GM21381 (cell line): ENCODE measurements around the gene TNS3.

Source experiments
- ATAC-seq: cut with Tn5 transposase; IDR thresholded peaks from one replicate; pipeline ENCODE4 v1.9.1; 2021; ENCODE audit warnings: mild to moderate bottlenecking, moderate library complexity; ENCODE audit not compliant: unreplicated experiment

Gene TNS3

DNA sequence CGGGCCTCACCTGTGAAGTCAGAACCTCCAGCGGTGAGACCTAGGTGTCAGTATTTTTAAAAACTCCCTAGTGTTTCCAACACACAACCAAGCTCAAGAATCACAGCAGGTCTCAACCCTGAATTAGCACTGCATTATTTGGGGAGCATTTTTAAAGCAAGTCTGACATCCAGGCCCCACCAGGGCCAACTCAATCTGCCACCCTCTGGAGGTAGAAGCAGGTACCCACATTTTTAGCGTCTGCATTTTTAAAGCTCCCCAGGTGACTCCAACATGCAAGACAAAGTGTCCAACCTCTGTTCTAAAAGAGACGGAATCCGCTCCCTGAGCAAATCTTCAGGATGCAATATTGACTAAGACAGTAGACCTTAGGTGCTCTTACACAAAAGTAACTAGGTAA is 225.7 kb downstream of the TNS3 start:
- no peak for ATAC-seq

DNA sequence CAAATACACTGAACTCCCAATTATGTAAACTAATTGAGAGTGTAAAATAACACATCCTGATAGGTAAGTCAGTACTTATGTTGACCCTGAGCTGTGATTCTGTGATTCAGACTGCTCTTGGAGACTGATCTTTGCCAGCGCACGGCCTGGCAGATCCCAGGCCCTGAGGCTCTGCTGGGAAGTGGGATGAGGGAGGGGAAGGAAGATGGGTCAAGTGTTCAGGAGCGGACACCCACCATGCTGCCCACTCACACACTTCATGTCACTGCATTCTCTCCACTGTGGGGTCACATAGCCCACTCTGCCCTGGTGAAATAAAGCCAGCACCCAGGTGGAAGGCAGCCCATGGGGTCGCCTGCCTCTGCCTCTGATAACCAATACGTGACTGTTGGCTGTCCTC is 226.2 kb downstream of the TNS3 start:
- ATAC-seq = no peak

DNA sequence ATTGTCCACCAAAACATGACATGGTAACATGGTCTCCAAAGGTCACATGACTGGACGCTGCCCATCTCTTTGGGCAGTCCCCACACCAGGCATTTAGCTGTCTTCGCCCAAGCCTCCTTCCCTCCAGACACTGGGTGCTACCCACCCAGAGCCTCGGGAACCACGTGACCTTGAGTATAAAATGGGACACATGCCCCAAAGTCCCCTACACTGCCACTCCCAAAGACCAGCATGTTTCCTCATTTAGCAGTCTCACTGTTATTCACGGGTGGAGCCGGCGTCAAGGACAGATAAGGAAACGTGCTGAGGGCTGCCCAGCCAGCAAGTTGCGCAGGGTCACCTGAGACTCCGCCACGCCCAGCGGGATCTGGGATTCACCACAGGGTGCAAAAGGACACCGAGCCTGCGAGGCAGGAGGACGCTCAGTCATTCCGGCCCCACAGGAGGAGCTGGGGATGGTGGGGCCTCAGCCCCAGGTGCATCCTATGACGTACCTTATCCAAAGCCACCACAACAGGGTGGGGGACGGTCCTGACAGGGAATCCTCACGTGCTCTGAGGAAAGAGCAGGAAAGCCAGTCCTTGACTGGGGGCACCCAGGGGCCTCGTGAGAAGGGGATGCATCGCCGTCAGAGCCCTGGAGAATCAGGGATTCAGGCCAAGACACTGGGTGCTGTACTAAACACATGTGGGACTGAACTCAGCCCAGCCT is 226.9 kb downstream of the TNS3 start:
- no peak for ATAC-seq

DNA sequence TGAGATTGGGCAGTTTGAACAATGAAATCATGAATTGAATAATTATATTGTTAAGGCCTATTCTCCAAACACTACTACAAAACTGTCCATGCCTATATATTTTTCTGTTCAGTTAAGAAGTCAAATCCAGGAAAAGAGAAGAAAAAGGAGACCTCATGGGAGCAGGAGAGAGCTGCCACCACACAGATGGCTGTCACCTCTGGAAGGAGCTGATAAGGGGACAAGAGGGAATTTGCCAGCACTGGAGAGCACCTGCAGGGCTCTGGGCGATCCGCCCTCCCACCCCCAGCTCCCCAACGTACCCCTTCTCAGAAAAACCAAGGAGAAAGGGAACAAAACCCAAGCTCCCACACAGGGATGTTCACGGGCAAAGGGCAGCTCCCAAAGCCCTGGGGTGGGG is 227.8 kb downstream of the TNS3 start:
- ATAC-seq = no peak

DNA sequence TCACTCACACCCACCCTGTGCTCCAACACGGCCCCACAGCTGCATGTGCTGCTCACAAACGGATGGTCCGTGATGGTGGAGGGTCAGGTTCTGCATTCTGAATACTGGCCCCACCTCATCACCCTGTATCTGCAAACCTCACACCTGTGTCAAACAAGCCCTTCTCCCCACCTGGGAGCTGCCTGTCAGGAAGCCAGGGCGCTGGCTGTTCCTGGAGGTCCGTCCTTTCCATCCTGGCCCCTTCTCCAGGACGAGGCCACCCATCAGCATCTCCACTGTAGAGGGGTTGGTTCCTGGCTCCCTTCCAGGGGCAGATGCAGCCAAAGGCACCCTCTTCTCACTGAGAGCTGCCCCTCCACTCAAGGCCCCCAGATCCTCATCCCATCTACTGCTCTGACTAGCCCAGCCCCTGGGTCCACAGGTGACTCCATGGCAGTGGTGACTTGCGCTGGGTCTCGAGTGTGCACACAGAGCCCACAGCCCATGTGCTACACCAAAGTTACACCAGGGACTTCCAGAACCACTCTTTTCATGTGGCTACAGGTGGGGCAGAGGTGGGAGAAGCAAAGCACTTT is 229.4 kb downstream of the TNS3 start:
- no peak for ATAC-seq

DNA sequence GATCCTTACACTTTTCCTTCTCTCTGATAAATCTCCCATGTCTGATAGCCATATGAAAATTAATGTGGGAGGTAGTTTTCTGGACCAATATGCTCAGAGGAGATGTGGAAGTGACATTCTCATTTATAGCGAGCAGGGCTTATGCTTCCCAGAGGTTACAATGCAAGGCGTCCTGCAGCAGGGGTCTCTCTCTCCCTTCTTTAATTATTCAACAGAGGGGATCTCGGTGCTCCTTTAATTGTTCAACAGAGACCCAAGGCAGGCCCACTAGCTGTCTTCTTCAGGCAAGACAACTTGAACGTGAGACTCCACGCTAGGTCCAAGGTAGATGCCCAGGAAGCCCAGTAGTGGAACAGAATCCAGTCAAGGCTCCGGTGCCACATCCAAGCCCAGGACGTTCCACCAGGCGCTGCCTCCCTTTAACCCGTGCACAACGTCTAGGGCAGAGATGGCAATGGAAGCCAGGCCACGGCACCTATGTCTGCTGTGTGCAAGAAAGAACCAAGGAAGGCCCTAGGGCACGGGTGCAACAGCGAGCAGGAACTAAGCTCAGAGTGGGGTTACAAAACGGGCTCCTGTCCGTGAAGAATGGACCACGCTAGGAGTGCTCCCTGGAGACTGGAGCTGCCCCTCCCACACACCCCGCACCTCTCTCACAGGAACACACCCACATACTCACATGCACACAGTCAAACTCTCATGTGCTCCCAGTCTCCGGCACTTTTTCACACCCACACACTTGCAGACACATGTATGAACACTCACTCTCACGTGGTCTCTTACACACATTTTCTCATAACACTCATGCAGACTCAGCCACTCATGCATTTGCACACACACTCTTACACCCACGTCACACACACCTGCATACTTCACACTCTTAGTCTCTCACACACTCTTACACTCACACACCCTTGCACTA is 230.4 kb downstream of the TNS3 start:
- ATAC-seq = no peak

DNA sequence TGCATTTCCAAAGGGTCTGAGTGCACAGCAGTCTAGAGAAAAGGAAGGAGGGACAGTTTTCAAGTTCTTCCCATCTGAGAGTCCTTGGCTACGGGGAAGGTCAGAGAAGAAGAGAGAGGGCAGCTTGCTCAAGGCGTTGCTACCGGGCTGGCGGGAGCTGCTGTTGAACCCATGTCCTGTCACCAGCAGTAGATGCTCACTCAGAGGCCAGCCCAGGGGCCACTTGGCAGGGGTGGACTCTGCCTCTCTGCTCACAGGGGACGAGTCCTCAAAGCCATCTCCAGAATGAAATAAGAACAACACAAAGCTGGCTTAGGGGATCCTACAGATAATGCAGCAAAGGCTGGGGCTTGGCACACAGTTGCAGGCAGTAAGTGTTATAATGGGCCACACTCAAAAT is 231.5 kb downstream of the TNS3 start:
- ATAC-seq = no peak

DNA sequence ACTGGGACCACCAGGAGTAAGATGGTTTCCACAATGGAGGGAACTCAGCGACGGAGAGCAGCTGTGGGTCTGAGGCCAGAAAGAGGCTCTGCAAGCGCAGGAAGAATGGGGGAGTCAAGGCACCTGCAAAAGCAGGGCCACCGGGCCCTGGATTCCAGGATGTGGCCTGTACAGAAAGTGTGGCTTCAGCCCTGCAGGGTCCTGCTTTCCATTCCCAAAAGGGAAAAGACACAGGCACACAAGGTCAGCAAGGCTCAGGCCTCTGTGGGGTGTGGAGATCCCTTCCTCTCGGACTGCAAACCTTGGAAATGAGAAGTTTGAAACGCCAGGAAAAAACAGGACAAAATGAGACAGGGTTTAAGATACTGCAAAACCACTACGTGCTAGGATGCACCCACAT is 232.5 kb downstream of the TNS3 start:
- no peak for ATAC-seq

DNA sequence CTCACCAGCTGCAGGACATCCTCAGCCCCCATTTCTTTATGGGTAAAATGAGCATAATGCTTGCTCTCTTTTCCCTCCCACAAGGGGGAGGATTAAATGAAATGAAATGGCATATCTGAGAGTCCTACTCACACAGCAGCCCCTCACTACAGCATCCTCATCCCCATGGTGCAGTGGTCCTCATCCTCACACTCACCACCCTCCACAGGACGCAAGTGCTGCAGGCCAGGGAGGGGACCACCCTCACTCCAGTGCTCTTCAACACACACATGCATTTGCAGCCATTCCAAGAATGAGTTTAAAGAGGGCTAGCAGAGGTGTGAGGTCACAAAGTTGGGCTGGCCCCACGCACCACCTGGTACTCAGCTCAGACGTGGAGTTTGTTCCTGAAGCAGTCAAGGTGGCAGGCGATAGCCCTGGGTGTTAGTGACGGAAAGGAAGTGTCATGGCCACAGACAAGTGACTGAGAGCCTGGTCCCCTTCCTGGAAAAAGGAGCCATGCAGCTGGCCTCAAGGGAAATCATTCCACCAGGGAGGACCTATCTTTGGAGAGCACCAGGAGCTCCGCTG is 234.0 kb downstream of the TNS3 start:
- no peak for ATAC-seq

DNA sequence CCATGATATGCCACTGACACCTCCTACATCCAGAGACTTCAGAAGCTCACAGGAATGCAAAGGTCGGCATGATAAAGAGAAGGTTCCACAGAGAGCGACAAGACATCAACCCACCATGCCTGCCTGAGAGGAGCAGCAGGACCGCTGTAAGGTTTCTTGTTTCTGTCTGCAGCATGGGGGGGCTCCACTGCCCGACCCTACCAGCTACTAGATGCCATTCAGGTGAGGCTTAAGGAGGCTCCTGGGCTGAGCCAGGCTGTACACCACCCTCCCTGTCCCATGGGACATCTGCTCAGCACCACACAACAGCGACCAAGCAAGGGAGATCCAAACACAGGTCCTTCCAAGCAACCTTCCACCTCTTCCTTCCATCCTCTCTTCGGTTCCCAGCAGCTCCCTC is 234.6 kb downstream of the TNS3 start:
- ATAC-seq = no peak

DNA sequence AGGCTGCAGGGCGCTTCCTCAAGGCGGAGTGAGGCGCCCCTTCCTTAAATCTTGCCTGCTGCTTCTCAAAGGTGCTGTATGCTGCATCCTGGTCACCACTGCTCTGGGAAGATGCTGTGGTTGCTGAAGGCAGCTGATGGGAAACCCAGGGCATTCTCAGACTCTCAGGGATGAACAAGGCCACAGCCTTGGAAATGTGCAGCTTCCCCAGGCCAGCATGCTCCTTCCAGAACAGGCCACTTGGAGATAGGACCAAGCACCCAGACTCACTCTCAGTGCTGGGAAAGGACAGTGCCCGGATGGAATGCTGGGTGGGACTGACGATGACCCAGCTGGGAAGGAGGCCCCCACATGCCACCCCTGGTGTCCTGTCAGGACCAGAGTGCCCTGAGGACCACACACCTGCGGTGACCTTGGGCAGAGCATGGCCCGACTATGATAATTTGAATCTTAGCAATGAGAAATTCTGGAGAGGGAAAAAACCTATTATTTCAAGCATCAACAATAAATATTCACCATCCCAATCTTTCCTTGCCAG is 235.5 kb downstream of the TNS3 start:
- ATAC-seq = no peak

DNA sequence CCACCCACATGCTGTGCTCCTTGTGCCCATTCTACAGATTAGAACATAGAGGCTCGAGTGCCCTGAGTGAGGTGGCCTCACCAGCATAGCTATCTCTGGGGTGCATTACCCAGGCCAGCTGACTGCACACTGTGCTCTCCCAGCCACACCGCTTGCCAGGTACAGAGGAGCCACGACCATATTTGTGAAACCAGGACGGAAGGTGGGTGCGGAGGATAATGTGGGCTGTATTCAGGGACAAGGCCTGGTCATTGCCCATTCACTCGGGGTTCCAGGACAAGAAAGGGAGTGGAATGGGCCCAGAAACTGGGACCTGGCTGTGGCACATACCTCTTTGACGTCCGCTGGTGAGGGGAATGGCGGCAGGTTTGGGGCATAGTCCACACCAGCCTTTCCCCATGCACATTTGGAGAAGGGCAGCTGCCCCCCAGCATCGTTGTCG is 236.0 kb downstream of the TNS3 start:
- ATAC-seq = no peak

DNA sequence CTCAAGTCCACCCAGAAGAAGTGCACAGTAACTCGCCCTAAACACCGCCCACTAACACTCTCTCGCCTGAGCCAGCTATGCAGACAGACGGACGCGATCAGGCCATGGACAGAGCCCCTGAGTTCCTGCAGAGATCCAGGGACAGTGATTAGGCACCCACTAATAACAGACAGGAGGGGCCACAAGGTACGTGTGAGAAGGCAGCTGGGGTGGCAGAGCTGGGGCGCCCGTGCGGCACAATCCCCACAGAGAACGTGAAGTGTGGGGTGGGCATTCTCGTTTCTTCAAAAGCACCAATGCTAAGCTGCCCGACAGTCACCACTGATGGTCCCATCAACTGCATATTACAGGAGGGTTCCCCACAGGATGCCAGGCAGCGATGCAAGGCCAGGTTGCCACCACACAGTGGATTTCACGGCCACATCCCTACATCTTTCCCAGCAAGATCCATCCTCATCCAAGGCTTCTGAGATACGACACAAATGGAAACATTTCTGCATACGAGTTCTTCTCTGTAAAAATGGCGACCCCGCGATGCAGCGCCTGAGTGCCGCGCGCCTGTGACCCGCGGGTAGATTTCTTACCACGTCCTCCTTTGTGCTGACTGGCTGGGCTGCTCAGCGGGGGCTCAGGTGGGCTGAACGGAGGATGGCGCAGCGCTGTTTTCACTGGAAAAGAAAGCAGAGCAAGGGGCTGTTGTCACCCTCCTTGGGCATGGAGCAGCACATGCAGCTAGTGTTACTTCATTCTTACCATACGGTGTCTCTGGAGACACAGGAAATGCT is 237.5 kb downstream of the TNS3 start:
- ATAC-seq = no peak

DNA sequence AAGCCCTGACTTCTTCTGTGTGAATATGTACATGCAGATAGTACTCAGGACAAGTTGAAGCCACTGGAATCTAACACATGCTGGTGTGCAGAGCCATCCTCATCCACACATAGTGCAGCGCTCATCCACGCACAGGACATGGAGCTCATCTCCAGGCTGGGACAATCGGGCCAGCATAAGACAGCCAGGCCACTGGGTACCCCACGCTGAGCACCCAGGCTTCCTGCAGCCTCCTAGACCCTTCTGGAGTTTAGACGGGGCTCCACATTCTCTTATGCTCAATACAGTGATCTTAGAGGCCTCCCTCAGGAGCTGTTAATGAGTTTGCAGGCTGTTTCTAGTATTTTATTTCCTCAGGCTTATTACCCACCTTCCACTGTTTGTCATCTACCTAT is 238.9 kb downstream of the TNS3 start:
- no peak for ATAC-seq

DNA sequence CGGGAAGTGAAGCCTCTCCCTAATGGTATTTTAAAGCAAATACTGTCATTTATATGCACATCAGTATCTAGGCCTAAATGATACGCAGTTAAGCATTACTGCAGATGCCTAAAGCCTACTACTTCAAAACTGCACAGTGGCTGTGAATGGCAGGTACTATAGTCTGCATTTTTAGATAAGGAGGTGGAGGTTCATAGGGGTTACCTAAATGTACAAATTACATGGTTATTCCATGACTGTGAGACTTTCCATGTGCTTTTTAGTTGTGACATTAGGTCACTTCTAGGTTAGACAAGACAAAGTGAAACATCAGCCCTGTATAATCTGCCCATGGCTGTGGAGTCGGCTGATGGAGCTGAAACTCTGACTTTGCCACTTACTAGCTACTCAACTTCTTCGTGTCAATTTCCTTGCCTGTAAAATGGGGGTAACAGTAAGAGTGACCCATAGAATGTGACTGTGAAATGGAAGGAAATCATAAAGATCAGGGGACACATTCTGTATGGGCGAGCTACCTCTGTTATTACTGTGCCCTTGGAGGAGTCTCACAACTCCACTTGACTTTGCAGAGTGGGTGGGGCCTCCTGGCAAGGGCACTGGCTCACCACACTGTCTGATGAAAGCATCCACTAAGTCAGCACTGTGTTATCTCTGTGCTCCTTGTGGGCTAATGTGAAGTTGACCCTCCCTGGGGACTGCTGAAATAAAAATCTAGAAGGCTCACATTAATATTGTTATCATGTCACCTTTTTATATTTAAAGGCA is 239.4 kb downstream of the TNS3 start:
- no peak for ATAC-seq

DNA sequence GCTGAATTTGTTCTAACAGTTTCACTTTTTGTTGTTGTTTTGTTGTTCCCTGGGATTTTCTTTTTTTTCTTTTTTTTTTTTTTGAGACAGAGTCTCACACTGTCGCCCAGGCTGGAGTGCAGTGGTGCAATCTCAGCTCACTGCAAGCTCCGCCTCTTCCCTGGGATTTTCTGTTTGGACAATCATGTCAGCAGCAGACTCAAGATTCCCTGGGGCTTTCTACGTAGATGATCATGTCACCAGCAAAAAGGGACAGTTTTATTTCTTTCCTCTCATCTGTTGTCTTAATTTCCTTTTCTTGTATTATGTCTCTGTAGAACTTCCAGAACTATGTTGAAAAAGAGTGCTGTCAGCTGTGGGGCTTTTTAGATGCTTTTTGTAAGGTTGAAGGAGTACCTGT is 241.4 kb downstream of the TNS3 start:
- ATAC-seq = no peak

DNA sequence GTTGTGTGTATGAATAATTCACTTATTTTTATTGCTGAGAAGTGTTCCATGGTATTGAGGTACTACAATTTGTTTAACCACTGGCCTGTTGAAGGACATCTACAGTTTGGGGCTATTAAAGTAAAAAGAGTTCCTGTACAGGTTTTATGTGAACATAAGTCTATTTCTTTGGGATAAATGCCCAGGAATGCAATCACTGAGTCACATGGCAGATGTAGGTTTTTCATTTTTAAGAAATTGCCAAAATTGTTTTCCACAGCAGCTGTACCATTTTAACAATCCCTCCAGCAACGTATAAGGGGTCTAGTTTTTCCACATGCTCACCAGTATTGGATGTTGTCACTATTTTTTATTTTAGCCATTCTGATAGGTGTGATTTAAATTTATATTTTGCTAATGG is 243.9 kb downstream of the TNS3 start:
- ATAC-seq = no peak

DNA sequence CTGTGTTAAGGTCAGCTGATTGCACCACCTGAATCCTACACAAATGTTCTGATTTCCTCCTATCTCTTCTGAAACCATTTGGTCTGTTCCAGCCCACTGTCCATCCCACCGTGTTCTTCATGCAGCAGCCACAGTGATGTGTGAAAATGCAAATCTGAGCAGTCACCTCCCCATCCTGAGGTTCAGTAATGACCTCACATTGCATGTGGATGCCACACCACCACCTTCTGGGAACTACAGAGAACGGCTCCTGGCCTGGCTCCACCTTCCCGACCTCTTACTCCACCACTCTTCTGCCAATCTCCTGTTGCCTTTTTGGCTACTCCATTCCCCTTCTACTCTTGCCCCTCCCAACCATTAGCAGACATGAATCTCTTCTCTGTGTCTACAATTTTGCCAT is 244.4 kb downstream of the TNS3 start:
- ATAC-seq = no peak

DNA sequence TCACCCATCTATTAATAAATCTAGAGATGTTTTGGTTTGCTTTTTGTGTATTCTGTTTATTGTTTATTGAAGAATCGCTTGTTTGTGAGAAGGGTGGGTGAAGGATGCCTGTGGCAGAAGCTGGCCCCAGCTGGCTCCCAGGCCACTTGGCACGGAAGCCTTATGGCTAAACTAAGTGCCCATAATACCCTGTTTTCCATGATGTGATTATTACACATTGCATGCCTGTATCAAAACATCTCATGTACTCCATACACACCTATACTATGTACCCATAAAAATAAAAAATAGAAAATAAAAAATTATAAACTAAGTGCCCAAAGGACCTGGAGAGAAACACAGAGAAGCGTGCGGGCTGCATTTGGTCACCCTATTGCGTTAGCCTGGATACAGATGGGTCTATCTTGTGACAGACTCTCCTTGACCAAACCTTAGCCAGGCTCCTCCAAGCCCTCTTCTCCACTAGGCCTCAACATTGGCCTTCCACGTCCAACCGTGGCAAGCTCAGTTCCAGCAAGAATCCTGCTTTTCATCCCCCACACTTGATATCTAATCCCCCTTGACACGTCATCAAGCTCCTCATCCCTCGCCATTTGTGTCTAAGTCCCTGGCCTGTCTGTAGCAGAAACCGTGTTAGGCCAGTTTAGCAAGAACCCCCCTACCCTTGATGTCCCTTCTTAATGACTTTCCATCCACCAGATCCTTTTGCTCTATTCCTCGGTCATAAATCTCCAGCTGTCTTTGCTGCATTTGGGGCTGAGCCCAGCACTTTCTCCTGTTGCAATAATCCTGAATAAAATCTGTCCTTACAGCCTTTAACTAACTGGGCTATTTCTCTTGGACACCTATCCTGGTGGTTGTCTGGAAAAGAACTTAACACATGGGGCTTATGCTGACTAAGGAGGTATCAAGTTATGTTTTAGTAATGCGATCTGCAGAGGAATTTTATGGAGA is 245.2 kb downstream of the TNS3 start:
- no peak for ATAC-seq
